NCI-H2196 (cell line): Measurements from ENCODE around the gene SLC6A3.
A peak's percentile ranks its signal among the peaks of the same experiment; 100 is the strongest.
"Not testable (repeated sequence)": the region's sequence is repeated elsewhere in the genome, so short reads cannot be mapped to it uniquely, and the experiment has no call there.

ENCODE experiments used
- DNase-seq: peaks from one replicate; lab custom pipeline; 2025; ENCODE audit not compliant: unreplicated experiment; lab: John Stamatoyannopoulos, UW

SLC6A3 gene

DNA sequence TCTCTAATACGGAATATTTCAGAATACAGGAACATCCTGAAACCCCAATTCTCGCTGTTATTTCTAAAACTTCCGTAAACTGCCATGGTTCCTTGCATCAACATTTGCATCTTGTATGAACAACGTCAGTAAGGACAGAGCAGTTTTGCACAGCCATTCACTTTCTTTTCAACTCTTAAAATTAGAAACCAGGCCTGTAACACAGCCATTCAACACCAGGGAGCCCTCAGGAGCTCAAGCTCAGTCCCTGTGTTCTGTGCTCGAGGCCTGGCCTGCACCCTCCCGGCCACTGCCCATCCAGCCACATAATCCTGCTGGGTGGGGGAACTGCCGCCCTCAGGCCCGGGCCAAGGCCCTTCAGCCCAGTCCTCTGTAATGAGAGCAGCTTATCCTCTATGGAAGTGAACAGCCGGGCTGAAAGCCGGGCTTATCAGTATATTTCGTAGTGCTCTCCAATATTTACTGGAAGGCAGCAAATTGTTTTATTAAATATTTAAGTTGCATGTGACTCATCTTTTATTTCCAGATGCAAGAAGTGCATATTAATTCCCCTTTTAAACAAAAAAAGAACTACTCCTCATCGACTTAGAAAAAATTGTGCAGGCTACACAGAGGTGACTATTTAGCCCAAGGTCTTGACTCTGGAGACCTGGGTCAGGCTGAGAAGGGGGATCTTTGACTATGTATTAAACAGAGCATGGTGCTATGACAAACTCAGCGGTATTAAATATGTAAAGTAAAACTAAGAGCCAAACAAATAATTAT, 33.2 kb upstream of the SLC6A3 start:
- DNase-seq: no peak

DNA sequence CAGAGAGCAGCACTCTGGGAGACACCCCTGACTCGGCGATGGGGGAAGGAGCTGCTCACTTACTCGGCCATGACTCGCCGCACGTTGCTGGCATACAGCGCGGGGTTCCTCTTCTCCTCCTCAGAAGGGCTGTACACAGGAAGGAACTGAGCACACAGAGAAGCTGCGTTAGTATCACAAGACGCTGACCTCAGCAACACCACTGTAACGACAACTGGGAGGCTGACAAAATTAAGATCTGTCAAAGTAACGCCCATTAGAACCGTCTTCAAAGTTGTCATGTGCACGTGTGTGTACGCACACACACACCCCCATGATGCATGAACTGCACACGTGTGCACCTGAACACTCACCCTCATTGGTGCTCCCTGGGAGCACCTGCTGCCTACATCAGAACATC, 32.1 kb upstream of the SLC6A3 start:
- no peak for DNase-seq

DNA sequence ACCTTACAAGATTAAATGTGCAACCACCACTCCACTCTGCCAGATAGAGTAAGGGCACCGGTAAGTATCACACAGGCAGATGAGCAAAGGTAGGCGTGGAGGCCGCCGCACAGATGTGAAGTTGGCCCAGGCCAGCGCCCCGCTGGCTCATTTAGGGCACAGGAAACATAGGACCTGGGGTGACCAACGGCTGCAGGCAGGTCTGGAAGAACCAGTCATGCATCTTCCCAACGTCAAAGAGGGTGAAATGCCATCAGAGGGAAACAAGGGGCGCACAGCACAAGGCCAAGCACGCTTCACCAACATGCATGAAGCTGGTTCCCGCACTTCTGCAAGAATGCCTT, 31.7 kb upstream of the SLC6A3 start:
- DNase-seq: no peak

DNA sequence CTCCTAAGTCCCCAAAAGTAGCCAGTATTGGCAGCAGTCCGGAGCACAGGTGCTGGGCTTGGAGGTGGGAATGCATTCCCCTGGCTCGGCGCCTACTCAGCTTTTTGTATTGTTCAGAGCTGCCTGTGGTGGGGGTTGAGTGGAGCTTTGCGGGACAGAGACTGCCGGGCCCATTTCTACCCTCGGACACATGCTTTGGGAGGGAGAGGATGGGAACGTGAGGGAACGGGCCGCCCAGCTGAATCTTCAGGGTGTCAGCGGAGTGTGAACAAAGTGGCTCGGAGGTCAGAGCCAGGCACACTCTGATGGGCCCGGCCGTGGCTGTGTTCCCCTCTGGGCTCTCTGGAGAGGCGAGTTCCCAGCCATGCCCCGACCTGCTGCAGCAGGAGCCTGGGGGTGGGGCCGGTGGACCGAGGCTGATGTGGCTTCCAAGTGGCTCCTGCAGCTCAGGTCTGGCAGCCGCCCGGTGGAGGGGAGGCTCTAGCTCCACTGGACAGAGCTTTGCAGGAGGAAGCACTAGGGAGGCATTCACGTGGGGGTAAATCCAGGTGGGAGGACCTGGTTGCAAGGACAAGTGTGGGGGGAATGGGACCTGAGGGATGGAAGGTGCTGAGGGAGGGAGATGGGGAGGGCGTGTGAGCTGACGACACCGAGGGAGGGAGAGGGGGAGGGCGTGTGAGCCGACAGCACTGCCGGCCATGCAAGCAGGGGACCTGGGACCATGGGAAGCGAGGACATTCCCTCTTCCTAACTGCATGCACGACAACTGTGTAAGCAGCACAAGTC, 31.1 kb upstream of the SLC6A3 start:
- no peak for DNase-seq

DNA sequence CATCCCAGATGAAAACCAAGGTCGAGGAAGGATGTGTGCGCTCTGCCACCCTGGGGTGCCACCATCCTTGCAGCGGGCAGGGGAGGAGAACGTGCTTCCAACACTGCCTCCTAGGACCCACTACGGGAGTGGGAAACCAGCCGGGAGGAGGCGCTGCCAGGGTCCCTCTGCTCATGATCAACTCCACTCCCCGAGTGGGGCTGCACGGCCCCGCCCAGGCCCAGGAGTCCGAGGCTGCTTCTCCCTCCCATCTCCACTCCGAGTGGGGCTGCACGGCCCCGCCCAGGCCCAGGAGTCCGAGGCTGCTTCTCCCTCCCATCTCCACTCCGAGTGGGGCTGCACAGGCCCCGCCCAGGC, 30.3 kb upstream of the SLC6A3 start:
- not testable (repeated sequence) for DNase-seq

DNA sequence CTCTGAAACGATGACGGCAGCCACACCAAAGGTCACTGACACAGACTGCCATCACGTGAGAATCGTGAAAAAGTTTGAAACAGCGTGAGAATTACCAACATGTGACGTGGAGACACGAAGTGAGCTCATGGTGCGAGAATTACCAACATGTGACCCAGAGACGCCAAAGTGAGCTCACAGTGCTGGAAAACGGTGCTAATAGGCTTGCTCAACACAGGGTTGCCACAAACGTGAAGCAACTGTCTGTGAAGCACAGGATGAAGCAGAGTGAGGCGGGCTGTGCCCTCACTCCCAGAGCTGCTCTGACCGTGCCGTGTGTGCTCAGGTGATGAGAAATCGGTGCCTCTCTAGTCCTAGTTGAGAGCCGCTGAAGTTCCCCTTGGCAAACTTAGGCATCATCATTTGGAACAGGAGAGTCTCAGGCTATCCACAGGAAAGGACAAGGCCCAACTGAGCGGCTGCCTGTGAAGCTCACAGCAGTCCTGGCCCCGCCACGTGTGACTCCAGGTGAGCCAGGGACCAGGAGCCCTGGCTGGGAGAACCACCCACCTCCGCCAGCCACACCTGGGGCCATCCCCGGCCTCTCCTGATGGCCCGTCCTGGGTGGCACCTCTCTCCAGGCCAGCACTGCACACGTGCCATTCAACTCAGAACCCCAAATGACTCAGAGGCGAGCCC, 29.8 kb upstream of the SLC6A3 start:
- no peak for DNase-seq

DNA sequence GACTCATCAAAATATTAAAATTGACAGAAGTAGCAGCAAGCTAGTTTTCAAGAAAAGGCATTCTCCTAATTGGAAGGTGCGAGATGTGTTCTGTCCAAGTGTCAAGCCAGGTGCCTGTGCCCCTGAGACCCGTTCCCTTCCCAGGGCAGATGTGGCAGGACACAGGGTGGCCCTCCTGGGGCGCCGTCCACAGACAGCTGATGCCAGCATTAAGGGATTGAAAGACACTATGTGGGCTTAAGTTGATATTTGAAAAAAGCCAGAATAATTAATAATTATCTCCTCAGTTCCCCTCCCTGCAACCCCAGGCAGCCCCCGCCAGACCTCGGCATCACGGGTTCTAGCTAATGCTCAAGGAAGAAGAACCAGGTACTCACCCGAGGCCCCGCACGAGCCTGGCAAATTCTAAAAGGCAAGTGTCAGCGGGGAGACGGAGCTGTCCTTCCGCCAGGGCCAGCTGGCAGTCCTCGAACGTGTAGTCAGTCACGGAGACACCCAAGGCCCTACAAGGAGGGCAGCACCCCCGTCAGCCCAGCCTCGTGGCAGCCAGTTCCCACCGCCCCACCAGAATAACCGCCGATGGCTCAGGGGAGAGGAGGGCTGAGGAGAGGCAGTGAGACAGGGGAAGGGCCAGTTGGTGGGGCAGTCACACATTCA, 29.1 kb upstream of the SLC6A3 start:
- no peak for DNase-seq

DNA sequence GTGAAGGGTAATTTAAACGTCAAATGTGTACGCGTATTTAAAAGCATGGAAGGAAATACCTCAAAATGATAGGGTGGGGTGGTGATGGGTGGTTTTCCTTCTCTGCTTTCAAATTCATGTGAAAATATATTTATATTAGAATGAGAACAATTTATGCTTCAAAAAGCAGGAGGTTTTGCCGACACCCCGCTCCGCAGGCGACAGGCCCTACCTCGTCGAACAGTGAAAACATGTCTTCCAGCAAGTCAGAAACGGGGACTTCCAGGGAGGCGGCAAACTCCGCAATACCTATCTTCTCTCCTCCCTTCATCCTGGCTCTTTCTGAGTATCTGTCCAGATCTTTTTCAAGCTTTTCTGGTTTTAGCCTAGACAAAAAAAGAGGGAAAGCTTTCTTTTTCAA, 28.5 kb upstream of the SLC6A3 start:
- DNase-seq: no peak

DNA sequence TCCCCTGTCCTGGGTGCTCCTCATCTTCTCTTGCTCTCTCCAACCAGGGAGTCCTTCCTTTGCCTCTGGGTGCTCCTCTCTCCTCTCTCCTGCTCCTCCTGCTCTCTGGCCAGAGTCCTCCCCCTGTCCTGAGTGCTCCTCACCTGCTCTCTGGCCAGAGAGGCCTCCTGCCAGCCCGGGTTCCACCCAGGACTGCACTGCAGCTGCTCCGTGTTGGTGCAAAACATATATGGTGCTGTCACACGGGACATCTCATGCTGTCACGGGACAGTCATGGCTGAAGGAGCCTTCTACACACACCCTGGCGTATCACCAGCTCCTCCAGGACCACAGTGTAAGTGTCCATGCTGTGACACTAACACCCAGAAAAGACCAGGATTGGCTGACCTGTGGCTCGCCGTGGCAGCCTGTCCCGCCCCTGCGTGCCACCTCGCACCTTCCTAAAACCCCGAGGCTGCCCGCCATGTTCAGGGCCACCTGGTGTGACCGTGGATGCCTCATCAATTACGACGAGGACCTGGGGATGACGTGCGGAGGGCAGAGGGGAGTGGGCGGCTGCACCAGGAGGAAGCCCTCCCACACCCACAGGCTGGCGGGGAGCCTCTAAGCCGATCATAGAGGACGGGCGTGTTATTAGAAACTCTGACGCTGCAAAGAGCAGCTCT, 27.9 kb upstream of the SLC6A3 start:
- no peak for DNase-seq

DNA sequence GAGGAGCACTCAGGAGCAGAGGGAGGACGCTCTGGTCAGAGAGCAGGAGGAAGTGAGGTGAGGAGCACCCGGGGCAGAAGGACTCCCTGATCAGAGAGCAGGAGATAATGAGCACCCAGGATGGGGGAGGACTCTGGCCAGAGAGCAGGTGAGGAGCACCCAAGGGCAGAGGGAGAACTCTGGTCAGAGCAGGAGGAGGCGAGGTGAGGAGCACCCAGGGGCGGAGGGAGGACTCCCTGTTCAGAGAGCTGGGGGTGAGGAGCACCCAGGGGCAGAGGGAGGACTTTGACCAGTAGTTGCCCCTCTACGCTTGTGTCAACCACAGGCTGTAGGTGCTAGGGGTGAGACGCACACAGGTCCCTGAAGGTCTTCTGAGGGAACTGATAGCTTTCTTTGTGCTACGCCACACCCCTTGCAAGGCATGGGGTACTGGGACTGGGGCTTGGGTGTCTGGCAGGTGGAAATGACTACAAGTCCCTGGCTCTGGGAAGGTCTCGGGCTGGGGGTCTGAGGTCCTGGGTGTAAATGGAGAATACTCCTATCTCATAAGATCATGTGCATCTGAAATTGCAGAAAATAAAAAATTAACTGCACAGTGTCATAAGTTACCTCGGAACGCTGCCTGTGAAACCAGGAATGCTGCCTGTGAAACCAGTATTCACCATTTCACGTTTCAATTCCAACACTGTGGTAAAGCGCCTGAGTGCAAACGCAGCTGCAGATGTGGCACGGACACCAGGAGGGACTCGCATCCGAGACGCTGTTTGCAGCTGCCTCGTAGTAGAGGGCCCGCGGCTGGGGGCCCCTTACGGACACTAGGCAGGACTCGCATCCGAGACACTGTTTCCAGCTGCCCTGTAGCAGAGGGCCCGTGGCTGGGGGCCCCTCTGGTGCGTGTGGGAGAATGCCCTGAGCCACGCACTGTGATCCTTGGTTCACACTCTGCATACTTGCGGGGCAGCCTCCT, 27.0 kb upstream of the SLC6A3 start:
- no peak for DNase-seq

DNA sequence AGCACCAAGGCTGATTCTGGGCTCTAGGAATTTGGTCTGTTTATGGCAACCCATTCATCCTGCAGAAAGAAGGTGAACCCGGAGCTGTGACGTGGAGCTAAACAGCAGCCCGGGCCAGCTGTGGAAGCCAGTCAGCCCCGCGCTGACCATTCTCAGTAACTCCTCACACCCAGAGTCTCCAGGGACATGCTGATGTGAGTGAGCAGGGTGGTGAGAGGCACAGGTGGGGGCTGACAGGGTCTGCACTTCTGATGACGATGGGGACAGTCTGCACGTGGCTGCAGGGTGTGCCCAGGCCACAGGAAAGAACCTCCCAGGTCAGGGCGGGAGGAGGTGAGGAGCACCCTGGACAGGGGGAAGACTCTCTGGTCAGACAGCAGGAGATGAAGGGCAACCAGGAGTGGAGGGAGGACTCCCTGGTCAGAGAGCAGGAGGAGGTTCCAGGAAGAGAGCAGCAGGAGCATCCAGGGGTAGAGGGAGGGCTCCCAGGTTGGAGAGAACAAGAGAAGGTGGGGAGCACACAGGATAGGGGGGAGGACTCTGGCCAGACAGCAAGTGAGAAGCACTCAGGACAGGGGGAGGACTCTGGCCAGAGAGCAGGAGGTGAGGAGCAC, 26.1 kb upstream of the SLC6A3 start:
- no peak for DNase-seq

DNA sequence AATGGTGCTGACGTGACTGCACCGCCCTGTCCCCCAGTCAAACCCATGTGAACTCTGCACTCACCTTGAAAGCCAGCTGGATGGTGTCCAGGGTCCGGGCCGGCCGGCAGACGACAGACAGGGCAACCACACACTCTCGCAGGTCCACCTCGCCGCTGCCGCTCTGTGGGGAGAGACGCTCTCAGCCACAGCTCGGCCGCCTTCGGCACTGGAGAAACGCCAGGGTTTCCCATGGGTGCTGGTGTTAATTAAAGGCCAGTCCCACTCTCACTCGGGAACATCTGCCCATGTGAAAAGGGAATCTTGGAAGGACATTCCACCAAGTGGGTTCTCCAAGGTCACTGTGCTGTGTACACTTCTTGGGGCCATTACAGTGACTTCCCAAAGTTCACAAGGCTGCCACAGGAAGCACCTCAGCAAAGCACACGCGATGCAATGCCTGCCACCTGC, 25.5 kb upstream of the SLC6A3 start:
- DNase-seq: no peak

DNA sequence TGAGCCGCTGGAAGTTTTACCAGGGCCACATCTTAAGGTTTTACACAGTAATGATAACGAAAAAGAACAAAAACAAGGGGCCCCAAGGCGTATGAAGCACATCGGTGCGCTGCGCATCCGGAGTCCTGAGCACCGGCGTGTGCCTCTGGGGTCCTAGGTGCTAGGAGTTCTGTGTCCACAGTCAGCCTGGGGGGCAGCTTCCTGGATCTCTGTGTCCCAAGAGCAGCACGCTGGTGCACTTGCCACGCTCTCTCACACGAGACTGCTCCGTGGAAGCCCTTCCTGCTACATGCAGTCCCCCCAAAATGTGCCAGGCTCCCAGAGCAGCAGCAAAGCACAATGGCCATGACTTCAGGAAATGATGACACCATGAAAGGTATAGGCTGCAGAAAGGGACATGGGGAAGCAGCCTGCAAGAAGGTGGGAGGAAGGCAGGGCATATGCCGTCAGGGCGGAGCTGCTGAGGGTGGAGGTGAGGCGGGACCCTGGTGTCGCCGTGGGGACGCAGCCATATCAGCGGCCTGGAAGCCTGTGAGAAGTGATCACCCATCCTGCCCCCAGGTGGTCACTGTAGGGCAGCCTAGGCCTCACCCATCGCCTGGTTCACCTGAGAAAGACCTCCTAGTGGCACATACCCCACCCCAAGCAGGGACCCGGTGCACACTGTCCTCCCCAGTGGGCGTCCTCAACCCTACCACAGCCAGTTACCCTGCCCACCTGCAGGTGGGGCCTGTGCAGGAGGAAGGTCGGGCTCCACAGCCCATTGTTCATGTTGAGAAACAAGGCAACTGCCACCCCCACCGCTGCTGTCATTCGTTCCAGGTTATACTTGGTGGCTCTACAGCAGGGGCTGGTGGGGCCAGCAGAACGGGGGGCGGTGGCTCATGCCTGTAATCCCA, 23.6 kb upstream of the SLC6A3 start:
- no peak for DNase-seq

DNA sequence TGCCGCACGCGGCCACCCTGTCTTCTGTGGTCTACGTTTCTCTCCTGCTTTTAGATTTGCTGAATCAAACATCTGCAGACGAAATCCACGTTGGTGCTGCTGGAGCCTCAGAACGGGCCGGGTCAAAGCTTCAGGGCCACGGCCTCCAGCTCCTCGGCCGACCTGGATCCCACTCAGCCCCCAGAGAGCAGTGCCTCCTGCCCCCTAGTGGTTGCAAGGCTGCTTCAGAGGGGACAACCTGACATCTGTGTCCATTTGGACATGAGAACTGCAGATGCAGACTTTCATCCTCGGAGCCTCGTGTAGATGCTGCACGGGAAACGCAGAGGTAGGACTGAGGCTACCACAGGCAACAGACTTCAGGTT, 23.0 kb upstream of the SLC6A3 start:
- DNase-seq: peak; percentile 20

DNA sequence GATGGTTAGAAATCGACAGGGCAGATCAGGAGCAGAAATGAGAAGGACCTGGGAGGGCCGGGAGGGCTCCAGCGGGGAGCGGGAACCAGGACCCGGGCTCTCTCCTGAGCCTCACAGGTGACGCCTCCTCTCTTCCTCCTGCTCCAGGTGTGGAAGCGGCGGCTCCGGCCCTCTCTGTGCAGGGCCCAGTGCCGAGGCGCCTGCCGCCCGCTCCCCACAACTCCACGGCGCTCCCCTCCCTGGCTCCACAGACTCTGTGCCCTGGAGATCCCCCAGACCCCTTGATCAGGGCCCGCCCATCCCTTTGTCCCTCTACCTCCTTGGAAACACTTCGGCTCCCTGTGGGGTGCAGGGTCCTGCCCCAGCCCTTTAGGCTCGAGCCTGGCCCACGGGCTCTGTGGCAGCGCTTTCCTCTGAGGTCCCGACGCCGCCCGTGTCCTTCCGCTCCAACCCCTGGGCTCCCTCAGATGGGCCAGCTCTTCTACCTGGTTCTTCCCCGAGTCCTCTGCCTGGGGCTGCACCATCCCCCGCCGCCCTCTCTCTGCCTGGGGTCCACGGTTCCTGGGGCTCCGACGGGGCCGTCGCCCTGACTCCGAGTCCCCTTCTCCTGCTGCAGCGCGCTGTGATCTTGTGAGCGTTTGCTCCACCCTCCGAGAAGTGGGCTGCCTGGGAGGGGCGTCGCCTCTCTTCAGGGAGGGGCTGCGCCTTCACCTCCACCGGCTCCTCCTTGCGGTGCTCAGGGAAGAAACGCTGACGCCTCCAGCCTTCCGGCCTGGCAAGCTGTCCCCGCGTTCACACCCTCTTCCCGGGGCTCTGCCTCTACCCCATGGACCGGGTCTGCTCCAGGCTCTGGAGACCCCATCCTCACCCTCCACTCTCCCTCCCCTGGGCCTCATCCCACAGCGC, 22.4 kb upstream of the SLC6A3 start:
- no peak for DNase-seq

DNA sequence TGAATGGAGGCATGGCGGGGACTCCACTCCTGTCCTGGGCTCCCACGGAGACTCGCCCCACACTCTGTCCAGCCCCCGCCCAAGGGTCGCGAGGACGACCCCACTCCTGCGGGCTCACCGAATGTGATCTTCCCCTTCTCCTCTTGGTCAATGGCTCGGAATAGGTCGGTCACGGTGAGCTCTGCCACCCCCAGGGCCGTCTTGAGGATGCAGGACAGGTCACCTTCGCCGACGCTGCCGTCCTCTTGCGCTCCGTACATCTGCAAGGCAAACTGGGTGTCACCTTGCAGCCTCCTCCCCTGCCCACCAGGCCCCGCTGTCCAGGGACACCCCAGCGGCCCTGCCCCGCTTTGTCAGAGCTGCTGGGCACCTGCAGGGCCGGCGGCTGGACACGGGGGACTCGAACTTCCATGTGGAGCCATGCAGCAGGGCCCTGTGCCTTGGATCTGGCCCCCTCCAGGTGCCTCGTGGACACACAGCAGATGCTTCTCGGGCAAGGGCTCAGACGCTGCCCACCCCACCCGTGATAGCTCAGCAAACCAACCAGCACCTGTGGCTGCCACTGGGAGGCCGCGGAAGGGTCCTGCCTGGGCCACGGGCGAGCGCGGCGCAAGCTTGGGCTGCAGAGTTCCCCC, 21.5 kb upstream of the SLC6A3 start:
- DNase-seq: no peak

DNA sequence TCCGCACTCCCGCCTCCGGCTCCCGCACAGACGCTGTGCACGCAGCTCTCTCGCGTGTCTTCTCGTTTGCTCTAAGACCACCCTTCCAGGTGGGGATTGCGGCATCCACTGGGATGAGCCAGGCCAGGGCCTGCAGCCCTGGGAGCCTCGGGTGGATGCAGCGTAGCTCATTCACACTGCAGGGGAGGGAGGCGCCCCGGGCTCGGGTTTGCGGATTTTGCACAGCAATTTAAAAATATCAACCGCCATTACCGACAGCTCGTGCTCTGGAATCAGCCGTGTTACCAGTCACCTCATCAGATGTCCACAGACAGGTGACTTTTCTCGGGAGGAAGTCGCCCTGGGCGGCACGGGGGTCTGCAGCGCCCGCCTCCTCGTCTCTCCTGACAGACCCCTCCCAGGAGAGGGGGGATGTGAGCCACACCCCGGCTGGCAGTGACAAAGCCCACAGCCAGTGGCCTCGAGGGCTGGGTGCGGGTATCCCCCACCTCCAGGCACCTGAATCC, 20.8 kb upstream of the SLC6A3 start:
- DNase-seq: no peak
